H1 (cell line): ENCODE data around the gene HSD11B1. TPM values are rescaled to one million over a fixed set of nuclear protein-coding genes. Genes with fewer than 3 reads are reported as not detected.

Experiments
- CHD1 ChIP-seq: IDR thresholded peaks from 2 replicates; pipeline ENCODE4 v1.6.1; 2012; ENCODE audit warnings: low read depth, low read length, improper control_type of control experiment
- CHD2 ChIP-seq: IDR thresholded peaks from 2 replicates; pipeline ENCODE4 v1.6.1; 2012; ENCODE audit warnings: low read length, improper control_type of control experiment
- KDM1A ChIP-seq: fragments of 200-600, 300-600 bp; sonication (generic); IDR thresholded peaks from 2 replicates; pipeline ENCODE4 v1.7.1; 2016; ENCODE audit warnings: mild to moderate bottlenecking, low read length, borderline replicate concordance
- KDM4A ChIP-seq: IDR thresholded peaks from one replicate; pipeline ENCODE4 v1.7.1; 2012; ENCODE audit warnings: low read depth, mild to moderate bottlenecking, moderate library complexity, low read length, inconsistent platforms; ENCODE audit not compliant: severe bottlenecking
- RNF2 ChIP-seq: fragments of 200-900, 300-1000 bp; sonication (generic); IDR thresholded peaks from 2 replicates; pipeline ENCODE4 v1.7.1; 2016; ENCODE audit warnings: borderline replicate concordance, low read depth, mild to moderate bottlenecking, antibody characterized with exemption, low read length; ENCODE audit not compliant: poor library complexity, severe bottlenecking; ENCODE audit errors: missing control alignments
- SIN3A ChIP-seq, 2 experiments: IDR thresholded peaks in 1 of 2; conservative IDR thresholded peaks in 1 of 2; 2 replicates each; pipeline ENCODE4 v1.6.1; 2011 to 2012; ENCODE audit warnings: low read length in 2 of 2, improper control_type of control experiment in 1 of 2, low read depth in 1 of 2, mild to moderate bottlenecking in 1 of 2
- polyA plus RNA-seq, 7 experiments: library from polyadenylated mRNA; depleted of rRNA in 3 of 7; stranded (reverse) in 5 of 7; unstranded in 2 of 7; fragments of >200 nt in 5 of 7; fragments of 200-250 nt in 2 of 7; gene quantifications; 1 replicate in 5 of 7; 2 replicates in 1 of 7; 4 replicates in 1 of 7; pipeline versions ENCODE4 v1.2.1 to v1.2.3, GENCODE V29; 2011 to 2013; ENCODE audit warnings: missing spikeins in 2 of 7, mixed read lengths in 2 of 7
- total RNA-seq: library from RNA; stranded (reverse); fragmentation: NEBNext Ultra II Directional; extraction: Animal tissue kit (Norgen Biotek cat#: 25700); gene quantifications from 2 replicates; pipeline ENCODE4 v1.2.1, GENCODE V29; 2021

HSD11B1 gene
- total and polyA plus RNA-seq, 2 of the 8 experiments (the other 6 are each of a cell fraction or from before 2014, with no cell fraction given) = not detected

DNA sequence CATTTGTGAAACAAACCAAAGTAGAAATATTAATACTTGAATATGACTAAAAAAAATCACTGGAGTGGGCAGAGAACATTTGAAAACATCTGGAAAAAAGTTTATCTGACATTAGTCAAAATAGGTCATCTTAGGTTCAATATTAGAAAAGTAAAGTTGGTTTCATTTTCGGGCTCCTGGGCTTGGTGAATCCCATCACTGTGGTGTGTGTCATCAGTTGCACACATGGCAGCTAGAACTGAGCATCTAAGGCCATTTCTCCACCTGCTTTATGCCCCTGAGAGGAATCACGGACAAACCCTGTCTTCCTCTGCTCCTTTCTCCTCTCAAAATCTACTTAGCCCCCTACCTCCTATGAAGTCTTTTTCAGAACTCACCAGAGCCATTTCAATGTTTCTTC is 5.4 kb downstream of the HSD11B1 start (continued):
- TF ChIP-seq SIN3A (conservative IDR thresholded peaks at IDR 0.05 in 1 of 2, IDR thresholded peaks at IDR 0.05 in 1 of 2; ENCODE audit: low read depth in 1 of 2, low read length in 2 of 2) (no peak), KDM4A (no peak), RNF2 (no peak), CHD1 (no peak), KDM1A (no peak), CHD2 (no peak)
